ENCODE results near the gene CTU1. TPM values are rescaled to one million over a fixed set of nuclear protein-coding genes. Genes with fewer than 3 reads are reported as not detected.
A peak's percentile ranks its signal among the peaks of the same experiment; 100 is the strongest.

Gene CTU1
- total and polyA plus RNA-seq, 2 experiments from 2014 or later, result 6.7 to 15.9 TPM

GRCh38 chr19:51110666-51110971, 2.4 kb upstream of the CTU1 start:
- 77% methylated on average over 1 of the region's 1 CpG for WGBS (ENCODE audit: low lambda C conversion rate, missing lambda C conversion rate)
- Histone ChIP-seq H4K20me1 (ENCODE audit: insufficient read depth, poor library complexity, severe bottlenecking) (no peaks in the 10 kb centered on the region), H3K27me3 (peaks cover 9% of the 10 kb centered on the region)

GRCh38 chr19:51108805-51109146, 567 bp upstream of the CTU1 start:
- H3K79me2 ChIP-seq, result peaks cover 17% of the 10 kb centered on the region
- no peaks in the 10 kb centered on the region for H3K9me3 ChIP-seq (ENCODE audit: low read depth)
- 13% methylated on average over 15 of the region's 15 CpGs for WGBS (ENCODE audit: low lambda C conversion rate, missing lambda C conversion rate)
- peak overlapping the region; percentile 37 for H3K4me3 ChIP-seq
- H2AFZ ChIP-seq, result peak overlapping the region; percentile 39
- peak overlapping the region; percentile 83 for H3K4me2 ChIP-seq
- no peak for DNase-seq (ENCODE audit: low spot score)
- H3K27me3 ChIP-seq, result peaks cover 9% of the 10 kb centered on the region
- no peaks in the 10 kb centered on the region for H4K20me1 ChIP-seq (ENCODE audit: insufficient read depth, poor library complexity, severe bottlenecking)
- H3K9me2 ChIP-seq (replicated peaks; ENCODE audit: insufficient read depth), result no peaks in the 10 kb centered on the region
- no peak overlapping the region for H3K27ac ChIP-seq
- H3K4me1 ChIP-seq (ENCODE audit: insufficient read depth), result peaks cover 7% of the 10 kb centered on the region
- H3K36me3 ChIP-seq (replicated peaks; ENCODE audit: insufficient read depth, low read depth), result no peaks in the 10 kb centered on the region
- no peak for TF ChIP-seq EZH2phosphoT487 (IDR thresholded peaks at IDR 0.05; ENCODE audit: low read depth, severe bottlenecking, unreplicated experiment)
- TF ChIP-seq EZH2 (IDR thresholded peaks at IDR 0.05; ENCODE audit: borderline replicate concordance), result no peak
- no peak for TF ChIP-seq CTCF (IDR thresholded peaks at IDR 0.05; ENCODE audit: poor library complexity)

More at GRCh38 chr19:51110666-51110971, 2.4 kb upstream of the CTU1 start:
- no peak for TF ChIP-seq EZH2phosphoT487 (IDR thresholded peaks at IDR 0.05; ENCODE audit: low read depth, severe bottlenecking, unreplicated experiment)
- no peak for TF ChIP-seq EZH2 (IDR thresholded peaks at IDR 0.05; ENCODE audit: borderline replicate concordance)
- no peak for TF ChIP-seq CTCF (IDR thresholded peaks at IDR 0.05; ENCODE audit: poor library complexity)
- Histone ChIP-seq H3K4me1 (ENCODE audit: insufficient read depth) (peaks cover 7% of the 10 kb centered on the region), H3K4me2 (no peak overlapping the region), H3K36me3 (replicated peaks; ENCODE audit: insufficient read depth, low read depth) (no peaks in the 10 kb centered on the region), H3K9me3 (ENCODE audit: low read depth) (no peaks in the 10 kb centered on the region), H3K79me2 (peaks cover 17% of the 10 kb centered on the region), H3K9me2 (replicated peaks; ENCODE audit: insufficient read depth) (no peaks in the 10 kb centered on the region), H2AFZ (no peak overlapping the region), H3K27ac (no peak overlapping the region), H3K4me3 (no peak overlapping the region)
- no peak for DNase-seq (ENCODE audit: low spot score)

GRCh38 chr19:51107406-51108065, 673 bp downstream of the CTU1 start:
- no peaks in the 10 kb centered on the region for H3K9me2 ChIP-seq (replicated peaks; ENCODE audit: insufficient read depth)
- peak overlapping the region; percentile 84 for H3K4me2 ChIP-seq
- peaks cover 4% of the 10 kb centered on the region for H3K36me3 ChIP-seq (replicated peaks; ENCODE audit: insufficient read depth, low read depth)
- peak; percentile 54 for DNase-seq (ENCODE audit: low spot score)
- no peaks in the 10 kb centered on the region for H4K20me1 ChIP-seq (ENCODE audit: insufficient read depth, poor library complexity, severe bottlenecking)
- H3K9me3 ChIP-seq (ENCODE audit: low read depth), result no peaks in the 10 kb centered on the region
- H3K4me3 ChIP-seq, result peak overlapping the region; percentile 68
- WGBS (ENCODE audit: low lambda C conversion rate, missing lambda C conversion rate), result 22% methylated on average over 18 of the region's 18 CpGs
- peaks cover 20% of the 10 kb centered on the region for H3K79me2 ChIP-seq
- H3K27ac ChIP-seq, result peak overlapping the region; percentile 40
- peaks cover under 1% of the 10 kb centered on the region for H3K27me3 ChIP-seq
- peaks cover 7% of the 10 kb centered on the region for H3K4me1 ChIP-seq (ENCODE audit: insufficient read depth)
- TF ChIP-seq EZH2phosphoT487 (IDR thresholded peaks at IDR 0.05; ENCODE audit: low read depth, severe bottlenecking, unreplicated experiment), result no peak
- TF ChIP-seq EZH2 (IDR thresholded peaks at IDR 0.05; ENCODE audit: borderline replicate concordance), result no peak
- no peak for TF ChIP-seq CTCF (IDR thresholded peaks at IDR 0.05; ENCODE audit: poor library complexity)
- H2AFZ ChIP-seq, result peak overlapping the region; percentile 32
